NCI-H2227 (cell line): ENCODE results near the gene CD99L2.
"Not testable (repeated sequence)": the region's sequence is repeated elsewhere in the genome, so short reads cannot be mapped to it uniquely, and the experiment has no call there.

Experiments used
- DNase-seq: peaks from one replicate; lab custom pipeline; 2025; ENCODE audit not compliant: unreplicated experiment; lab: John Stamatoyannopoulos, UW

The CD99L2 gene

DNA sequence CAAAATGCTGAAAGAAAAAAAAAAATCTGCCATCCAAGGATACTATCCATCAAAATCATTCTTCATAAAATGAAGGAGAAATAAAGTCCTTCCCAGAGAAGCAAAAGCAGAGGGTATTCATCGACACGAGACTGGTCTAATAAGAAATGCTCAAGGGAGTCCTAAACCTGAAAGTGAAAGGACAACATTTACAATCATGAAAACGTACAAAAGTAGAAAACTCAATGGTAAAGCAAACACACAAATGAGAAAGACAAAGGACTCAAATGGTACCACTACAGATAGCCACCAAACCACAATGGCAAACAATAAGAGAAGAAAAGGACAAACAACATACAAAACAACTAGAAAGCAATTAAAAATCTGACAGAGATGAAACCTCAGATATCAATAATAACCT is 41.0 kb downstream of the CD99L2 start:
- no peak for DNase-seq

DNA sequence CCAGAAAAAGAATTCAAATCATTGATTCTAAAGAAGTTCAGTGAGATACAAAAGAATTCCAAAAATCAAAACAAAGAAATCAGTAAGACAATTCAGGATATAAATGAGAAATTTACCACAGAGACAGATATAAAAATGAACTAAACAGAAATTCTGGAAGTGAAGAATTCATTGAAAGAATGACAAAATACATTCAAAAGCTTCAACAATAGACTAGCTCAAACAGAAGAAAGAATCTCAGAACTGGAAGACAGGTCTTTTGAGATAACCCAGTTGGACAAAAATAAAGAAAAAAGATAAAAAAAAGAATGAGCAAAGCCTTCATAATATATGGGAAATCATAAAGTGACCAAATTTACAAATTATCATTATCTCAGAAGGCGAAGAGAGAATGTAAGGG is 41.7 kb downstream of the CD99L2 start:
- no peak for DNase-seq

DNA sequence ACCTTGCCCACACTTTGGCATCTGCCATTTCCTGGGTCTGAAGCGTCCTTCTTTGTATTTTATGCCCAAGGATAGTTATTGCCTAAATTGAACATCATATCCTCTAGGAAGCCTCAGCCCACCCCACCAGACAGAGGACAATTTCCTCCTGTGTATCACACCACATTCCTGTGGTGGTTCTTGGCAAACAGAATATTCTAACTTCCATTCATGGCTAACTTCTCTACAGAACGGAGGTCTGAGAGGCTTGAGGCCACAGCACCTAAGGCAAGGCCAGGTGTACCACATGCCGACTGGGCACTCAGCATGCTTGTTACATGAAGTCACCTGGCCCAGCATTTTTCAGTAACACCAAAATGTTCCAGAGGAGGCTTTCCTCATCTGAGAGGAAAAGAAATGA is 42.4 kb downstream of the CD99L2 start:
- DNase-seq: no peak

DNA sequence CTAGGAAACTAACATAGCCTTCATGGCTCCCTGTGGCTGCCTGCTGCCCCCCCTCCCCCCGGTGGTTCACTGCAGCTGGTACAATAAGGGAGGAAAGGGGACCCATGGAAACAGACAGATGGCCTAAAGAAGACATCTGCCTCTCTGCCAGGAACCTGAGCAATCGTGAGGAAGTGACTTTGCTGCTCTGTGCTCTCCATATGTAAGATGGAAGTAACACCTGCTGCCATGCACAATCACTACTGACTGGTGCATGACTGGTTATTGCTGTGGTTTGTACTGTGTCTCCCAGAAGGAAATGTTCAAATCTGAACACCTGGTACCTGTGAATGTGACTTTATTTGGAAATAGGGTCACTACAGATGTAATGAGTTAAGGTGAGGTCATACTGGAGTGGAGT is 43.6 kb downstream of the CD99L2 start:
- DNase-seq: no peak

DNA sequence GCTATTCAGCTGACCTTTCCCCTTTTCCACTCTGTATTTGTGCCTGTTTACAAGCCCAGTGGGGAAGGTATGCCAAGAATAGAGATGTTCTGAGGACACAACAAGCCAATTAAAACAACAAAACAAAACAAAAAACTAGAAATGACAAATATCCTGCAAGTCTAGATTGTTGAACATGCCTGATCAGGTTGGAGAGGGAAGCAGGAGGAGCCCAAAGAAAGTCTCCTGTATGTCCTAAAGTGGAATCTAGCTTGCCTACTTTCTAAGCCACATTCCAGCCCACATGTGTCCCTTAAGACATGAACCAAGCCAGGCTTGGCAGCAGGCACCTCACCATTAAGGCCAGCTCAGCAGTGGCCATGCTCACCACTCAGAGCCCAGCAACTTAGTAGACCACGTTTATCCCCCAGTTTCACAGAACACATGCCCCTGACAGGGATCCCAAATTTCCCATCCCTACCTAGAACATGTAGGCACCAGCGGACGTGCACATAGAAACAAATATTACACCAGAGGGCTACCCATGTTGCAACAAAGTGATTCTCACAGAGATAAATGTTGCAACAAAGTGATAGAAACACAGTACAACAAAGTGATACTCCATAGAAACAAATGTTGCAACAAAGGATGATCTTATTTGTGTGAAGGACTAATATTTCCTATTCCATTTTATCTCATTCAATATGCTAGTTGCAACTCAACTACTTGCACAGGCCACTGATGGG is 48.3 kb downstream of the CD99L2 start:
- no peak for DNase-seq

DNA sequence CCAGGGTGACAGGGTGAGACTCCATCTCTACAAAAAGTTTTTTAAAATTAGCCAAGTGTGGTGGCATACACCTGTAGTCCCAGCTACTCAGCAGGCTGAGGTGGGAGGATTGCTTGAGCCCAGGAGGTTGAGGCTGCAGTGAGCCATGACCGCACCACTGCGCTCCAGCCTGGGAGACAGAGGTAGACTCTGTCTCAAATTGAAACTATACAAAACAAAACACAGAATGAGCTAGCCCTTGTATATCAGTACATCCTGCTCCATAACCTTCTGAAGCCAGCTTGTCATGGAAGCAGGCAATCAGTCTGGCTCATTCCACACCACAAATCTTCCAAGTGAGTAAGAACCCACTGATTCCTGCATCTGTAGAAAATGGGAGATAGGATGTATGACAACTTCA is 49.0 kb downstream of the CD99L2 start:
- no peak for DNase-seq

DNA sequence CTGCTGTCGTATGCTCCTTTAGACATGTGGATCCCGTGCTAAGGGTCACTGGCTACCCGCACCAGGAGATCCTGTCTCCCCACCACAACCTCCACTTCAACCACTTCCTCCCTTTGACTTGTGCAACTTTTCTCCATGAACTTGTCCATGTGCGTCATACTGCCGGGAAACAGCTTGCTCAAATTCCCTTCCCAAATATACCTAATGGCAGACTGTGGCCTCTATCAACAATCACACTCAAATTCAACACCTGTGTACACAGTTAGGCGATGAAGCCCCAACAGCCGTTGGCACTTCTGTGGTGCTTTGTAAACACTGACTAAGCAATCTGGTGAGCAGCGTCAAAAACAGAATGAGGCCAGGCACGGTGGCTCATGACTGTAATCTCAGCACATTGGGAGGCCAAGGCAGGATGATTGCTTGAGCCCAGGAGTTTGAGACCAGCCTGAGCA is 49.5 kb downstream of the CD99L2 start:
- DNase-seq: no peak

DNA sequence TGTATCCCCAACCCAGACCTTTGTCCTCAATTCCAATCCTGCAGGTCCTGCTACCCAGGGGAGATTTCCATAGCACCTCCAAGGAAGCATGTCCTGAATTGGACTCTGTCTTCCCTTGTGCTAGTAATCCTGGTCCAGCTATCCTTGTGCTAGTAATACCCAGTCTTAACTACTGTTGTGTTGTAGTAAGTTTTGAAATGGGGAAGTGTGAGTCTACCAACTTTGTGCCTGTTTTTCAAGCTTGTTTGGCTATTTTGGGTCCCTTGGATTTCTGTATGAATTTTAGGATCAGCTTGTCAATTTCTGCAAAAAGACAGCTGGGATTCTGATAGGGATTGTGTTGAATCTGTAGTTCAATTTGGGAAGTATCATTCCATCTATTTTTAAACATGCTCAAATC is 51.4 kb downstream of the CD99L2 start:
- no peak for DNase-seq

DNA sequence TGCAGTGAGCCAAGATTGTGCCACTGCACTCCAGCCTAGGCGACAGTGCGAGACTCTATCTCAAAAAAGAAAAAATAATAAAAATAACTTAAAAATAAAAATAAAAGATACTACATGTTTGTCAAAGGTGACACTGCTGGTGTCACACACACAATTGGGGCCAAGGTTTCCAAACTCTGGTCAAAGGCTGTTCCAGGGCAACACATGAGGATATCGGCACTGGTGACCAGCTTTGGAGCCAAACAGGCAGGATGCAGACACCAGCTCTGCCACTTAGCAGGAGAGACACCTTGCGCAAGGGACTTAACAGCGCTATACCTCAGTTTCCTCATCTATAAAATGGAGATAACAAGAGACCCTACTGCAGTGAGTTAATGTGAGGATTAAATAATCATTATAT is 52.3 kb downstream of the CD99L2 start:
- DNase-seq: no peak

DNA sequence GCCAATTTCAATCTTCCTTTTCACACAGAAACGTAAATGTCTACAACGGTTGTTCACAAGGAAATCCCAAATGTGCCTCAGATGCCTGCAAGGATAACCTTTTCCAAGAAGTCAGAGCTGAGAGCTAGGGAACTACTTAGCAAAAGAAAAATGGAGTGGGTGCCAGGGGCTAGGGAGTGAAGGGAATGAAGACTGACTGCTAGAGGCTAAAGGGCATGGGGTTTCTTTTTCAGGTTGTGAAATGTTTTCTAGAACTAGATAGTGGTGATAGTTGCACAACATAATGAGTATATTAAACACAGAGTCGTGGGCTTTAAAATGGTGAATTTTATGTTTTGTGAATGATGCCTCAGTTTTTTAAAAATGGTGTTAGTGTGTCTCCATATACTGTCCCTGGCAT is 53.4 kb downstream of the CD99L2 start:
- DNase-seq: no peak

DNA sequence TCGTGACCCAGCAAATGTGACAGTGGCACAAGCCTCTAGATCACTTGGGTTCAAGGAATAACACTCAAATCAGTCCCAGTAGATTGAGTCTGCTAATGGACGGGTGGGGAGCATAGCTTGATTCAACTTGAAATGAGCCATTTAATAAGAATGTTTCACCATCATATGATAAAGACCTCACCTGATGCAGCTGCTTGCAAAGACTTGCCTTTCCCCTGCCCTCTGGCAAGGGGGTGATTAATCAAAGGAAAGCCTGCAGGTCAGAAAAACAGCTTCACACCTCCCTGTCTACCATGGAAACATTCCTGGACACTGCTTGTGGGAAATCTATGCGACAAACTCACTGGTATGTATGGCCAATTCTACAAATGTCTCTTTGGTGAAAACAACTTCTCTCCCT is 54.5 kb downstream of the CD99L2 start:
- DNase-seq: no peak

DNA sequence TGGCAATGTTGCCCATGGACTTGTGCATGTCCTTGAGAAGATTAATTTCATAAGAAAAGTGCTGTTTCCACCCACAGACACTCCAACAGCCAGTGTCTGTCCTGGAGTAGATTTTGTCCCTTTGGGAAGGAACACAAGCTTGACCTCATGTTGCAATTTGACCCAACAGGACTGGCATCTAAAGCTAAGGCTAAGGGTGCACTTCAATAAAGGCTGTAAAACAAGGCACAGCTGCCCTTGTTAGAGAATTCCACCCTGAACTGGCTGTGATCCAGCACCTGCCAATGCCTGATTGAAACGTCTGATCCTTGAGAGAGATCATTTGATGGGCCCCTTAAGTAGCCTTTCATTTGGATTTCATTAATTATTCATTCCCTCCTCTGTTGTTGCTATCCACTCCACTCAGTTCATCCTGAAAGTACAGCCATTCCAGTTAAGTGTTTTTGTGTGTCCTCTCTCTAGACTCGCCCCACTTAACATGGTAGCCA is 56.2 kb downstream of the CD99L2 start:
- DNase-seq: no peak

DNA sequence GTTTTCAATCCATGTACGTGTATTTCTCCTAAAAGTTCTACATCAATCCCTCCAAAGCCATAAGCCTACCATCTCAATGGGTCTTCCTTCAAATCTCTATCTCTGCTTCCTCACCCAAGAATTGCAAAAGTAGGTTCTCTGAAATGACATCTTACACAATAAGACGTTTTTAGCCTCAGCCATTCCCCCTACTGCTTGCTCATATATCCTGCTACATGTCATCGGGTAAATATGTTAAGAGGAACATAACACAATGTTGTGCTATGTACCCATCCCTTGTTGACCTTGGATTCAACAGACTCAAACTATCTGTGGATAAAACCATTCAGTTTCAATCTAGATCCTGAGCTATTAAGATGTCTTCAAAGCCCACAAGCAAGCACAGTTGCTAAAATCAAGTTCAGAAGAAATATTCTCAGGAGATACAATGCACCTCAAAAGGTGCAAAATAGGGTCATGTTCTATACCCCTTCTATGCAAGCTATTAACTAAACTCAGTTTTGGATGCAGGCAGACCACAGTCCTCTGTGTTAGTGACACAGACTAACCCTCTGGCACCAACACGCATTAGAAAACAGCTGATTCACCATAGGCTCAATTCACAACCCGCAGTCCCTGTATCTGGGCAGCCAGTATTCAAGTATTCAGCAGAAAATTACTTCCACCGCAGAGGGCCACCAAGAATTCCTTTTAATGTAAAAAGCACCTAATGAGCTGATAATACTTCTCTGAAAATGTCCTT is 56.8 kb downstream of the CD99L2 start:
- no peak for DNase-seq

DNA sequence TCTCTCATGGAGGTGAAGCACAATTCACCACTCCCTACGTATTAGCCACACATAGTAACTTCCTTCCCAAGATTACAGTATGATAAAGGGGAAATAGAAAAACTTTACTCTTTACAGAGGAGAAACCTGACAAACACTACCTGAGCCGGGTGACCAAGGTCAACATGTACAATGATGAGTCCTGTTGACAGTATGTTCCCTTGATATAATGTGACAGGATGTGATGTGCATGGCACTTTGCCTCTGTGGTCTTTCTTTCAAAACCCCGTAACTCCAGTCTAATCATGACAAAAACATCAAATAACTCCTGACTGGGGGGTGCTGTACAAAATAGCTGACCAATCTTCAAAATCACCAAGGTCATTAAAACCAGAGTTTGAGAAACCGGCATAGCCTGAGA is 60.6 kb downstream of the CD99L2 start:
- DNase-seq: no peak

DNA sequence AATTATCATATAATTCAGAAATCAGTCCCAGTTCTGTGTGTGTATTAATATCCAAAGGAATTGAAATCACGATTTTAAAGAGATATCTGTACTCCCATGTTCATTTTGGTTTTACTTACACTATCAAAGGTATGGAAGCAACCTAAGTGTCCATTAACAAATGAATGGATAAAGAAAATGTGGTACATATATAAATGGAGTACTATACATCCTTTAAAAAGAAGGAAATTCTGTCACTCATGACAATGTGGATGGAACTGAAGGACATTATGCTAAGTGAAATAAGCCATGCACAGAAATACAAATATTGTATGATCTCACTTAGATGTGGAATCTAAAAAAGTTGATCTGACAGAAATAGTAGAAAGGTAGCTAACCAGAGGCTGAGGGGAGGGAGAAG is 63.8 kb downstream of the CD99L2 start:
- no peak for DNase-seq

DNA sequence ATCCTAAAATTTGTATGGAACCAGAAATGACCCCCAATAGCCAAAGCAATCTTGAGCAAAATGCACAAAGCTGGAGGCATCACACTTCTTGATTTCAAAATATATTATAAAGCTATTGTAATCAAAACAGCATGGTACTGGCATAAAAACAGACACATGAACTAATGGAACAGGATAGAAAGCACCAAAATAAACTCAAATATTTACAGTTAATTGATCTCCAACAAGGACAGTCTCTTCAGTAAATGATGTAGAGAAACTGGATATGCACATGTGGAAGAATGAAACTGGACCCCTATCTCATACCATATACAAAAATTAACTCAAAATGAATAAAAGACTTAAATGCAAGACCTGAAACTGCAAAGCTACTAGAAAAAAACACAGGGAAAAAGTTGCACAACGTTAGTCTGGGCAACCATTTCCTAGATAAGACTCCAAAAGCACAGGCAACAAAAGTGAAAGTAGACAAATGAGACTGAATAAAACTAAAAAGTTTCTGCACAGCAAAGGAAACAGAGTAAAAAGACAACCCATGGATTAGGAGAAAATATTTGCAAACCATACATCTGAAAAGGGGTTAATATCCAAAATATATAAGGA is 64.9 kb downstream of the CD99L2 start:
- DNase-seq: no peak

DNA sequence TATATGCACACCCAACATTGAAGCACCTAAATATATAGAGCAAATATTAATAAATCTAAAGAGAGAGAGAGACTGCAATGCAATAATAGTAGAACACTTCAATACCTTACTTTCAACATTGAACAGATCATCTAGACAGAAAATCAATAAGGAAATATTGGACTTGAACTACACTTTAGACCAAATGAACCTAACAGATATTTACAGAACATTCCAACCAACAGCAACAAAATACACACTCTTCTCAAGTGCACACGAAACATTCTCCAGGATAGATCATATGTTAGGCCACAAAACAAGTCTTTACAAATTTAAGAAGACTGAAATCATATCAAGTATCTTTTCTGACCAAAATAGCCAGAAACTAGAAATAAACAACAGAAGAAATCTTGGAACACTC is 66.6 kb downstream of the CD99L2 start:
- no peak for DNase-seq

DNA sequence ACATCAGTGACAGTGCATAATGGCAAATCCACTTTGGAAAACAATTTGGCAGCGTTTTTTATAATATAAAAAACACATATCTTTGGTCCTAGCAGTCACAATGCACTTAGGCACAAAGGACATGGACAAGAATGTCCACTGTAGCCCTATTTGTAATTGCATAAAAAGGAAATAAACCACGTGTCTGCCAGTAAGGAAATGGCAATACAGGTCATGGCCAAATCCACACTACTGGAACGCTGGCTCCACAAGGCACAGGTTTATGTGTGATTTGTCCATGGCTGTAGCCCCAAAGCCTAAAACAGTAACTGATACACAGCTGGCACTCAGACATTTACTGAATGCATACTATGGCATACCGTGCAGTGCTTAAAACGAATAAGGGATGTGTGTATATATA is 69.7 kb downstream of the CD99L2 start:
- no peak for DNase-seq

DNA sequence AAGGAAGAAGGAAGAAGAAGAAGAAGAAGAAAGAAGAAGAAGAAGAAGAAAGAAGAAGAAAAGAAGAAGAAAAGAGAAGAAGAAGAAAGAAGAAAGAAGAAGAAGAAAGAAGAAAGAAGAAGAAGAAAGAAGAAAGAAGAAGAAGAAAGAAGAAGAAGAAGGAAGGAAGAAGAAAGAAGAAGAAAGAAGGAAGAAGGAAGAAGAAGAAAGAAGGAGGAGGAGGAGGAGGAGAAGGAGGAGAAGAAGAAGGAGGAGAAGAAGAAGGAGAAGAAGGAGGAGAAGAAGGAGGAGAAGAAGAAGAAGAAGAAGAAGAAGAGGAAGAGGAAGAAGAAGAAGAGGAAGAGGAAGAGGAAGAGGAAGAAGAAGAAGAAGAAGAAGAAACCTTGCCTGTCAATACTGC is 74.1 kb downstream of the CD99L2 start:
- DNase-seq: not testable (repeated sequence)

DNA sequence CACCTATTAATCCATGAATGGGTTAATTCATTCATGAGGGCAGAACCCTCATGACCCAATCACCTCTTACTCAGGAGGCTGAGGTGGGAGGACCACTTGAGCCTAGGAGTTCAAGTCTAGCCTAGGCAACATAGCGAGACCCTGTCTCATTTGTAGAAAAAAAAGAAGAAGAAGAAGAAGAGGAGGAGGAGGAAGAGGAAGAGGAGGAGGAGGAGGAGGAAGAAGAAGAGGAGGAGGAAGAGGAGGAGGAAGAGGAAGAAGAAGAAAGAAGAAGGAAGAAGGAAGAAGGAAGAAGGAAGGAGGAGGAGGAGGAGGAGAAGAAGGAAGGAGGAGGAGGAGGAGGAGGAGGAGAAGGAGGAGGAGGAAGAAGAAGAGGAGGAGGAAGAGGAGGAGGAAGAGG is 74.6 kb downstream of the CD99L2 start:
- not testable (repeated sequence) for DNase-seq

DNA sequence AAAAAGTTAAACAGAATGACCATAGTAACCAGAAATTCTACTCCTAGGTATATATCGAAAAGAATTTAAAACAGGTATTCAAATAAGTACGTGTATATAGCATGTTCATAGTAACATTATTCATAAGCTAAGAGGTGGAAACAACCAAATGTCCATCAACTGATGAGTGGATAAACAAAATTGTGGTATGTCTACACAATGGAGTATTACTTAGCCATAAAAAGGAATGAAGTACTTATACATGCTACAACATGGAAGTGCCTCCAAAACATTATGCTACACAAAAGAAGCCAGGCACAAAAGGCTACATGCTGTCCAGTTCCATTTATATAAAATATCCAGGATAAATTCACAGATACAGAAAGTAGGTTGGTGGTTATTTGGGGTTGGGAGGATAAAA is 76.5 kb downstream of the CD99L2 start:
- DNase-seq: no peak

DNA sequence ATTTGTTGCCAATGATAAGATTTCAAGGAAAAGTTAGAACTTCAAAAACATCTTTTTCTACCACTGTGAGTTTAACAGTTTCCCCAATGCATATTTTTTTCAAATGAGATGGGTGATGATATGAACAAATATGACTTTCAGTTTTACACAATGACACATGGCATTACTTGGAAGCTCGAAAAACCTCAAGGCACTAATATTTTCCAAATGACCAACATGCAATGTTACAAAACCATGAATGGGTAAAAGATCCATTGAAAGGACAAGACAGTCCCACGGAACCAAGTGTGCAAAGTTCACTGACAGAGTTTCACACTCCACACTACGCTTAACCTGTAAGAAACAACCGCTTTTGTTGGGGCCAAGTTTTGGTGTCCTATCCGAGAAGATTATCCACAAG is 84.5 kb downstream of the CD99L2 start:
- DNase-seq: no peak
